ENCODE data around the gene FAM210B. TPM values are rescaled to one million over a fixed set of nuclear protein-coding genes. Genes with fewer than 3 reads are reported as not detected.

FAM210B gene
- total and polyA plus RNA-seq, 2 of the 13 experiments (the other 11 are each of a cell fraction or from before 2014, with no cell fraction given) = 75.9 to 107 TPM

DNA sequence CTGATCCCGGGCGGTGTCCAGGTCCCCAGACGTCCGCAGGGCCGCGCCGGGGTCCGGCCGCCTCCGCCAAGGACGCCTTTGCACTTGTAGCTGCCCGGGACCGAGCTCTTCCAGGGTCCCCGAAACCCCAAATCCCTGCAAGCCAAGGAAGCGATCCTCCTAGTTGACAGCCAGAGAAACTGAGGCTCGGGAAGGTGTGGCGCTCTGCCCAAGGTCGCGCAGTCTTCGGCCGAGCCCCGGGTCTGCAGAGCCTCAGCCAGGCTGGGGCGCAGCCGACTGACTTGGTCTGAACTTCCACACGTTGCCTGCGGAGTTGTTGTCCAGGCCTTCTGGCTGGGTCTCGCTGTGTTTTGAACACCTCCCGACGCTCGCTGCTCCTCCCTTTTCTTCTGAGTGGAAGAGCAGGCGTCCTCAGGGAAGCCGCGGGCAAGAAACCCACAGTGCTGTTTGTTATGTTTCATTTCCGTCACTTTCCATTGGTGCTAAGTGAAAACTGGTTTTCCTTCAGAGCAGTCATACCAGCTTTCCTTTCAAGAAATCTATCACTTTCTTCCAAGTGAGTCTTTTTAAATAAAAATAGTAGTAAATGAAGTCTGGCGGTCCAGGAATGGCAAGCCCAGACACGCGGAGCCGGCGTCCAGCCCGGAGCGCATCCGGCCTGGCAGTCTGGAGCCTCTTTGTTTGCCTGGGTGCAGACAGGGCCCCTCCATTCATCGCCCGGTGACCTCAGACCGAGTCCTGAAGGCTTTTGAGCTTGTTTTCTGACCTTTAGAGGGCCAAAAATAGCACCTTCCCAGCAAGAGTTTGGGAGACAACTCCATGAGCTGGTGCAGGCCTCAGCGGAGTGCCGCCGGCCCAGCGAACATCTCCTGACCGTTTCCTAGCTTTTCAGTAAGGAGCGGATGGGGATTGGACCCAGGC, 698 bp downstream of the FAM210B start (continued):
- TF ChIP-seq, protein P1, sequence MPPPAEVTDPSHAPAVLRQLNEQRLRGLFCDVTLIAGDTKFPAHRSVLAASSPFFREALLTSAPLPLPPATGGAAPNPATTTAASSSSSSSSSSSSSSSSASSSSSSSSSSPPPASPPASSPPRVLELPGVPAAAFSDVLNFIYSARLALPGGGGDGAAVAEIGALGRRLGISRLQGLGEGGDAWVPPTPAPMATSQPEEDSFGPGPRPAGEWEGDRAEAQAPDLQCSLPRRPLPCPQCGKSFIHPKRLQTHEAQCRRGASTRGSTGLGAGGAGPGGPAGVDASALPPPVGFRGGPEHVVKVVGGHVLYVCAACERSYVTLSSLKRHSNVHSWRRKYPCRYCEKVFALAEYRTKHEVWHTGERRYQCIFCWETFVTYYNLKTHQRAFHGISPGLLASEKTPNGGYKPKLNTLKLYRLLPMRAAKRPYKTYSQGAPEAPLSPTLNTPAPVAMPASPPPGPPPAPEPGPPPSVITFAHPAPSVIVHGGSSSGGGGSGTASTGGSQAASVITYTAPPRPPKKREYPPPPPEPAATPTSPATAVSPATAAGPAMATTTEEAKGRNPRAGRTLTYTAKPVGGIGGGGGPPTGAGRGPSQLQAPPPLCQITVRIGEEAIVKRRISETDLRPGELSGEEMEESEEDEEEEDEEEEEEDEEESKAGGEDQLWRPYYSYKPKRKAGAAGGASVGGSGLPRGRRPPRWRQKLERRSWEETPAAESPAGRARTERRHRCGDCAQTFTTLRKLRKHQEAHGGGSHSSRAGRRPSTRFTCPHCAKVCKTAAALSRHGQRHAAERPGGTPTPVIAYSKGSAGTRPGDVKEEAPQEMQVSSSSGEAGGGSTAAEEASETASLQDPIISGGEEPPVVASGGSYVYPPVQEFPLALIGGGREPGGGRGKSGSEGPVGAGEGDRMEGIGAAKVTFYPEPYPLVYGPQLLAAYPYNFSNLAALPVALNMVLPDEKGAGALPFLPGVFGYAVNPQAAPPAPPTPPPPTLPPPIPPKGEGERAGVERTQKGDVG (CRISPR knock-in tag; IDR thresholded peaks at IDR 0.05; ENCODE audit: borderline replicate concordance) = no peak
- TF ChIP-seq ZNF761 (CRISPR knock-in tag; conservative IDR thresholded peaks at IDR 0.05) (no peak), ZNF878 (CRISPR knock-in tag; IDR thresholded peaks at IDR 0.05) (peak; percentile 71; the same call in 1 of the 2 replicates), NR3C1 (CRISPR knock-in tag; IDR thresholded peaks at IDR 0.05) (no peak), ZNF354B (CRISPR knock-in tag; IDR thresholded peaks at IDR 0.05) (0 out of 2 replicates have a peak, but pooled peaks have one; percentile 61), ZNF451 (CRISPR knock-in tag; IDR thresholded peaks at IDR 0.05) (no peak; the same call in 1 of the 2 replicates), HOXA5 (CRISPR knock-in tag; IDR thresholded peaks at IDR 0.05) (0 out of 2 replicates have a peak, but pooled peaks have one; percentile 47), FOXK1 (CRISPR knock-in tag; IDR thresholded peaks at IDR 0.05; ENCODE audit: borderline replicate concordance, low read depth) (no peak), RFXAP (CRISPR knock-in tag; IDR thresholded peaks at IDR 0.05; ENCODE audit: borderline replicate concordance) (0 out of 2 replicates have a peak, but pooled peaks have one; percentile 30), PHF5A (CRISPR knock-in tag; IDR thresholded peaks at IDR 0.05; ENCODE audit: low read depth, unreplicated experiment) (no peak)
- TF ChIP-seq, protein P2, sequence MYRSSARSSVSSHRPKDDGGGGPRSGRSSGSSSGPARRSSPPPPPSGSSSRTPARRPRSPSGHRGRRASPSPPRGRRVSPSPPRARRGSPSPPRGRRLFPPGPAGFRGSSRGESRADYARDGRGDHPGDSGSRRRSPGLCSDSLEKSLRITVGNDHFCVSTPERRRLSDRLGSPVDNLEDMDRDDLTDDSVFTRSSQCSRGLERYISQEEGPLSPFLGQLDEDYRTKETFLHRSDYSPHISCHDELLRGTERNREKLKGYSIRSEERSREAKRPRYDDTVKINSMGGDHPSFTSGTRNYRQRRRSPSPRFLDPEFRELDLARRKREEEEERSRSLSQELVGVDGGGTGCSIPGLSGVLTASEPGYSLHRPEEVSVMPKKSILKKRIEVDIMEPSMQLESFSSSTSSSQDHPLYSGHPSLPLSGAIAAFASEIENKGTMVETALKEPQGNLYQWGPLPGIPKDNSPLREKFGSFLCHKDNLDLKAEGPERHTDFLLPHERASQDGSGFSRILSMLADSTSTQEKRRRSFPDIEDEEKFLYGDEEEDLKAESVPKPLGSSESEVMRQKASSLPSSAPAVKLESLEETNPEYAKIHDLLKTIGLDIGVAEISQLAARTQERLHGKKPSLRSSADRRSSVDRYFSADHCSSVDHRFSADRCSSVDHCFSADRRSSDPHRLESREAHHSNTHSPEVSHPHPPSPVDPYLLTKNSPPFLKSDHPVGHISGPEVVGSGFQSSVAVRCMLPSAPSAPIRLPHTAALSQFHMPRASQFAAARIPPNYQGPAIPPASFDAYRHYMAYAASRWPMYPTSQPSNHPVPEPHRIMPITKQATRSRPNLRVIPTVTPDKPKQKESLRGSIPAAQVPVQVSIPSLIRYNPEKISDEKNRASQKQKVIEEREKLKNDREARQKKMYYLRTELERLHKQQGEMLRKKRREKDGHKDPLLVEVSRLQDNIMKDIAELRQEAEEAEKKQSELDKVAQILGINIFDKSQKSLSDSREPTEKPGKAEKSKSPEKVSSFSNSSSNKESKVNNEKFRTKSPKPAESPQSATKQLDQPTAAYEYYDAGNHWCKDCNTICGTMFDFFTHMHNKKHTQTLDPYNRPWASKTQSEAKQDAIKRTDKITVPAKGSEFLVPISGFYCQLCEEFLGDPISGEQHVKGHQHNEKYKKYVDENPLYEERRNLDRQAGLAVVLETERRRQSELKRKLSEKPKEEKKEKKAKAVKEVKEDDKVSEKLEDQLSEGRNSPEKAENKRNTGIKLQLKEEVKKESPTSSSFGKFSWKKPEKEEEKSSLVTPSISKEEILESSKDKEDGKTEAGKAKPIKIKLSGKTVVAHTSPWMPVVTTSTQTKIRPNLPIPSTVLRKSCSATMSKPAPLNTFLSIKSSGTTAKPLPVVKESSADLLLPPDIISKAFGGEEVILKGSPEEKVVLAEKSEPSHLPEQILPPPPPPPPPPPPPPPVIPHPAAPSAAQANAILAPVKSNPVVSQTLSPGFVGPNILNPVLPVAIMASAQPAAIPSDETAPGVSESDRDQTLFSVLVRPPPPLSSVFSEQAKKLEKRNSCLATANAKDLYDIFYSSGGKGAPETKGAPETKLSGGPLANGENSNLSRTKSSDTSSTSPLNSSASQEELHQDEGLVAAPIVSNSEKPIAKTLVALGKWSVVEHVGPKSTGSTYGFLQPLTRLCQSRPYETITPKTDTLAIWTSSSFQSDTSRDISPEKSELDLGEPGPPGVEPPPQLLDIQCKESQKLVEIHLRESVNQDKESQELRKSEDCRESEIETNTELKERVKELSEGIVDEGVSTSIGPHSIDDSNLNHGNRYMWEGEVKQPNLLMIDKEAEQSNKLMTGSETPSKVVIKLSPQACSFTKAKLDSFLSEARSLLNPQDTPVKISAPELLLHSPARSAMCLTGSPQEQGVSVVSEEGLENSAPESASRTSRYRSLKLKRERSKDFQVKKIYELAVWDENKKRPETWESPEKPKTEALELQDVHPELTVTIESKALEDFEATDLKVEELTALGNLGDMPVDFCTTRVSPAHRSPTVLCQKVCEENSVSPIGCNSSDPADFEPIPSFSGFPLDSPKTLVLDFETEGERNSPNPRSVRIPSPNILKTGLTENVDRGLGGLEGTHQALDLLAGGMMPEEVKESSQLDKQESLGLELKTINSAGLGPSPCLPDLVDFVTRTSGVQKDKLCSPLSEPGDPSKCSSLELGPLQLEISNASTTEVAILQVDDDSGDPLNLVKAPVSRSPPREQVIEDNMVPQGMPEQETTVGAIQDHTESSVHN (CRISPR knock-in tag; IDR thresholded peaks at IDR 0.05) = no peak
- TF ChIP-seq, protein P3, sequence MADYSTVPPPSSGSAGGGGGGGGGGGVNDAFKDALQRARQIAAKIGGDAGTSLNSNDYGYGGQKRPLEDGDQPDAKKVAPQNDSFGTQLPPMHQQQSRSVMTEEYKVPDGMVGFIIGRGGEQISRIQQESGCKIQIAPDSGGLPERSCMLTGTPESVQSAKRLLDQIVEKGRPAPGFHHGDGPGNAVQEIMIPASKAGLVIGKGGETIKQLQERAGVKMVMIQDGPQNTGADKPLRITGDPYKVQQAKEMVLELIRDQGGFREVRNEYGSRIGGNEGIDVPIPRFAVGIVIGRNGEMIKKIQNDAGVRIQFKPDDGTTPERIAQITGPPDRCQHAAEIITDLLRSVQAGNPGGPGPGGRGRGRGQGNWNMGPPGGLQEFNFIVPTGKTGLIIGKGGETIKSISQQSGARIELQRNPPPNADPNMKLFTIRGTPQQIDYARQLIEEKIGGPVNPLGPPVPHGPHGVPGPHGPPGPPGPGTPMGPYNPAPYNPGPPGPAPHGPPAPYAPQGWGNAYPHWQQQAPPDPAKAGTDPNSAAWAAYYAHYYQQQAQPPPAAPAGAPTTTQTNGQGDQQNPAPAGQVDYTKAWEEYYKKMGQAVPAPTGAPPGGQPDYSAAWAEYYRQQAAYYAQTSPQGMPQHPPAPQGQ (CRISPR knock-in tag; IDR thresholded peaks at IDR 0.05; ENCODE audit: borderline replicate concordance) = no peak
- TF ChIP-seq, protein P4, sequence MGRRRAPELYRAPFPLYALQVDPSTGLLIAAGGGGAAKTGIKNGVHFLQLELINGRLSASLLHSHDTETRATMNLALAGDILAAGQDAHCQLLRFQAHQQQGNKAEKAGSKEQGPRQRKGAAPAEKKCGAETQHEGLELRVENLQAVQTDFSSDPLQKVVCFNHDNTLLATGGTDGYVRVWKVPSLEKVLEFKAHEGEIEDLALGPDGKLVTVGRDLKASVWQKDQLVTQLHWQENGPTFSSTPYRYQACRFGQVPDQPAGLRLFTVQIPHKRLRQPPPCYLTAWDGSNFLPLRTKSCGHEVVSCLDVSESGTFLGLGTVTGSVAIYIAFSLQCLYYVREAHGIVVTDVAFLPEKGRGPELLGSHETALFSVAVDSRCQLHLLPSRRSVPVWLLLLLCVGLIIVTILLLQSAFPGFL (CRISPR knock-in tag; IDR thresholded peaks at IDR 0.05) = no peak
